HG02943 (cell line): ENCODE measurements around the gene BARHL1.

Experiments
- ATAC-seq: cut with Tn5 transposase; IDR thresholded peaks from one replicate; pipeline ENCODE4 v1.9.1; 2021; ENCODE audit warnings: mild to moderate bottlenecking, low read depth, moderate library complexity; ENCODE audit not compliant: unreplicated experiment

The BARHL1 gene

DNA sequence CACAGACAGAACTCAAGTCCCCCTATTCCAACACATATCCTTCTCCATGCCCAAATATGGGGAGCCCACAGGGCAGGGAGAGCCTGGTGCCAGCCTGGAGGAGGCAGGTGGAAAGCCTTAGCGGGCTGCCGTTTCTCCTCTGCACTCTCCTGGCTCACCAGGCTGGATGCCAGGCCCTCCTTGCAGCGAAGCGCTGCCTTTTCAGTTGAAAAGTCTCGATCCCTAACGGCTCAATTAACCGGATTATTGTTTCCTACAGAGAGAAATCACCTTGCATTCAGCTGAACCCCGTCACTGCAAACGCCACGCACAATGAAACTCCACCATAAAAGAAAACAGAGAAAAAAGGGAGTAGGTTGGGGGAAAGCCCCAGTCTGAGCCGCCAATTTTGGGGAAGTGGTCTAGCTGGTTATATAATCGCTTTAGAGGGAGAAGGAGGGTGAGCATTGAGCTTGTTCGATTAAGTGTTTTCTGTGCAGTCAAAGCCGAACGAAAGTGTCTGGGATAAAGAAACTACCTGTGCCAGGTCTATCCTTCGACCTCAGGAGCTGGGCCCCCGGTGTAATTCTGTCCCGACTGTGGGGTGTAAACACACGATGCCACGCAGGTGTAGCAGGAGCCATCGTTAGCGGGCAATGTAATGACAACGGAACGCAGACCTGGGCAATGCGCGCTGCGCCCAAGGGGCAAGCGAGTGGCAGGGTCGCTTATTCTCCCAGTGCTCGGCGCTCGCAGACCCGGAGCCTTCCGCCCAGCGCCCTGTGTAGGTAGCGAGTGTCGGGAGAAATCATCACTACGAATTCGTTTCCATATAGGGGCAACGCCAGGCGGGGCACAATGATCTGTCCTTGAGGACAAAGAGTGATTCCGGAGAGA, 3.8 kb downstream of the BARHL1 start:
- ATAC-seq = no peak

DNA sequence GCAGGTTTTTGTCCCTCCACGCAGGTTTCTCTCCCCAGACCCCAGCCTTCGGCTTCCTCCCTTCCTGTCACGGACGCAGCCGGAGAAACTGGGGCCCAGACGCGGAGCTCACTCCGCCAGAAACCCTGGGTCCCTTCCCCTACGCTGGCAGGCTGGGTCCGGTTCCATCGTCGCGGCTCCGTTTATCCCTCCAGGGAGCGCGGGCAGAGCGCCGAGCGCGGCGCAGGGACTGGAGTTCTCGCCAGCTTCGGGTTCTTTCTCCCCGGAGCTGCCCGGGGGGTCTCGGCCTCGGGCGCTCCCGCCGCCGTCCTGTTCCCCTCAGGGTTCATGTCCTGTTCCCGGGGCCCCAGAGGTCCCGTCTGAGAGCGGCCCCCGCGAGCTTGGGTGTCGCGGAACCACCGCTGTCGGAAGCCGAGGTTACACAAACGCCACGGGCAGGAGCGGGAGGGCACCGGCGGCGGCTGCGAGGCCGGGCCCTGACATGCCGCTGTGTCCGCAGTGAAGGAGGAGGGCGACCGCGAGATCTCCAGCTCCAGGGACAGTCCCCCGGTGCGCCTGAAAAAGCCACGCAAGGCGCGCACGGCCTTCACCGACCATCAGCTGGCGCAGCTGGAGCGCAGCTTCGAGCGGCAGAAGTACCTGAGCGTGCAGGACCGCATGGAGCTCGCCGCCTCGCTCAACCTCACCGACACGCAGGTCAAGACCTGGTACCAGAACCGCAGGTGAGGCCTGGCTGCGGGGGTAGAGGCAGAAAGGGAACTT, 4.6 kb downstream of the BARHL1 start:
- no peak for ATAC-seq

DNA sequence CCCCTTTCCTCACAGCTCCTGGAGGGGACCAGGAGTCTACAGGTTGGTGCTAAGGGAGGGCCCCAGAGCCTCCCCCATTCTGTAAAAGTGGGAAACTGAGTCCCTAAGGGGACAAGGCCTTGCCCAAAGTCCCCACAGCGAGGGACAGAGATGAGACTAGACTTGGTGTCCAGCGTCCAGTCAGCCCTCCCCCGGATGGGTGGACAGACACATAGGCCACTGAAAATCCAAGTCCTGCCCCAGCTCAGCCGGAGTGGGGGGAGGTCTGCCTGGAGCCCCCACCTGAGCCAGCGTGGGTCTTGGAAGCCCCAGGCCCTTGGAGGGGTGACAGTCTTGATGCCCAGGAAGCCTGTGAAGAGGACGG, 5.2 kb downstream of the BARHL1 start:
- ATAC-seq = no peak

DNA sequence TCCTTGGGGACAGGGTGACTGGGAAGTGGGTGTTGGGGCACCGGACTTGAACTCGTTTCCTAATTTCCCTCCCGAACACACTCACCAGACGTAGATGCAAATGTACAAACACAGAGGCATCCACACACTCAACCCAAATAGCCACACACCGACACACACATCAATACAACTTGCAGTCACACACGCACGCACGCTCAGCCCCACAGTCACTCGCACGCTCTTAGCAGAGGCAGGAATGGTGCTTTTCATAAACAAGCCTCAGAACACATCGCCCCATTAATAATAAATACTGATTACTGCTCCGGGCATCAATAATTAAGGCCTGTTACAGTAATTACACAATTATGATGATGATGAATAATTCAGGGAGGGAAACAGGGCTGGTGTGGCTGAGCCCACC, 5.7 kb downstream of the BARHL1 start:
- no peak for ATAC-seq

DNA sequence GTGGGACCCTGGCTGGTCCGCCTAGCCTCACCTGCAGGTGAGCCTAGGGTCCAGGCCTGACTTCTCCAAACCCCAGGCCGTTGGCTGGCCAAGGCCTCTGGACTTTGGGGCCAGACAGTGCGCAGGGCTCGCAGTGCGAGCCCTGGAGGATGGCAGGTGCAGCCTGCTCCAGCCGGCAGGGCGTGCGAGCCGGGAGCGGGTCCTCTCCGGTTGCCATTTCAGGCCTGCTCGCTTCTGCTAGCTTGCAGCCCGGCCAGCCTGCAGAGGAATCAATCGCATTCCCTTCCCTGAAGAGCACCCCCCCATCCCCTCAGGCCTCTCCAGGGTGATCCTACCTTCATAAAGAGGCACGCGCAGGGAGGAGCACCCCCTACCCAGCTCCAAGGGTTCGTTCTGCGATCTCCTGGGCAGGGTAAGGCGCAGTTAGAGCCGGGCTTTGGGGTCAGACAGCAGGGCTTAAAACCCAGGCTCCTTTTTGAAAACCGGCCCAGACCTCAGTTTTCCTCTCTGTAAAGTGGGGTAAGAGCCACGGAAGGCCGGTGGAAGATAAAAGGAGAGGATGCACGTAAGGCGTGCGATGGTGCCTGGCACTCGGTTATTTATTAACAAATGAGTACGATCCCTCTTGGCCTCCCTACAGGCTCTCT, 6.2 kb downstream of the BARHL1 start:
- no peak for ATAC-seq

DNA sequence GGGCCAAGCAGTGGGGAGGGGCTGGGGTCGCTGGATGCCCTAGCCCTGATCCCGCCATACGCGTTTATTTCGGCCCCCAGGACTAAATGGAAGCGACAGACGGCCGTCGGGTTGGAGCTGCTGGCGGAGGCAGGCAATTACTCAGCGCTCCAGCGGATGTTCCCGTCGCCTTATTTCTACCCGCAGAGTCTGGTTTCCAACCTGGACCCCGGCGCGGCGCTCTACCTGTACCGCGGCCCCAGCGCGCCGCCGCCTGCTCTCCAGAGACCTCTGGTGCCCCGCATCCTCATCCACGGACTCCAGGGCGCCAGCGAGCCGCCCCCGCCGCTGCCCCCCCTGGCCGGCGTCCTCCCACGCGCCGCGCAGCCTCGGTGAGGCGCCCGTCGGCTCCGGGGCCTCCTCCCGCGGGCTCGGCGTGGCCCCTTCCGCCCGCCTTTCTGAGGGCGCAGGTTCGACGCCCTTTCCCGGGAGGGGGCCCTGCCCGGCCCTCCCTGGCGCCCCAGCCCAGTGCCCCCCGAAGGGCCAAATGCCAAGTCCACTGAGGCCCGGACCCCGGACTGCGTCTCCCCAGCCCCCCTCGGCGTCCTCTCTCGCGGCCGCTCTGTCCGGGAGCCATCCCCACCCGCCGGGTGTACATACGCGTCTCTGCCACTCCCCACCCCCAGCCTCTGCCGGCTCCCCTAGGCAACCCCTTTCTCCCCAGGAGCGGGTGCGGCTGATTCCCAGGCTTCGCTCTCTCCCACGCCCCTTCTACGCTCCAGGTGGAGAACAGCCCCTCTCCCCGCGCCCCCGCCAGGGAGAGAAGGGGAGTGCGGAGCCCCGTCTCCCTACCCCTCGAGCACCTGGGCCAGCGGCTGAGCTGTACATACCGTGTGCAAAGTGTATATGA, 7.0 kb downstream of the BARHL1 start:
- no peak for ATAC-seq

DNA sequence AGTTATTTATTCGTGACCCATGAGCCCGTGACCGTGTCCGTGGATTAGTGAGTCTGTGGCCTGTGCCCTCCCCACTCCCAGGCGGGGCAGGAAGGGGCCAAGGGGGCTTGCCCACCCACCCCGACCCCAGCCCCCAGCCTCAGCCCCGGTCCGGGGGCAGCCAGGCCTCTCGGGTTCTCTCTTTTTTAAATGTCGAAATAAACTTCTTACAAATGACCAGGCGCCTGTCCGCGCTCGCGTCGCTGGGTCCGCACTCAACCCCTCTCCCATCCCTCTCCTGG, 7.6 kb downstream of the BARHL1 start:
- ATAC-seq = no peak

DNA sequence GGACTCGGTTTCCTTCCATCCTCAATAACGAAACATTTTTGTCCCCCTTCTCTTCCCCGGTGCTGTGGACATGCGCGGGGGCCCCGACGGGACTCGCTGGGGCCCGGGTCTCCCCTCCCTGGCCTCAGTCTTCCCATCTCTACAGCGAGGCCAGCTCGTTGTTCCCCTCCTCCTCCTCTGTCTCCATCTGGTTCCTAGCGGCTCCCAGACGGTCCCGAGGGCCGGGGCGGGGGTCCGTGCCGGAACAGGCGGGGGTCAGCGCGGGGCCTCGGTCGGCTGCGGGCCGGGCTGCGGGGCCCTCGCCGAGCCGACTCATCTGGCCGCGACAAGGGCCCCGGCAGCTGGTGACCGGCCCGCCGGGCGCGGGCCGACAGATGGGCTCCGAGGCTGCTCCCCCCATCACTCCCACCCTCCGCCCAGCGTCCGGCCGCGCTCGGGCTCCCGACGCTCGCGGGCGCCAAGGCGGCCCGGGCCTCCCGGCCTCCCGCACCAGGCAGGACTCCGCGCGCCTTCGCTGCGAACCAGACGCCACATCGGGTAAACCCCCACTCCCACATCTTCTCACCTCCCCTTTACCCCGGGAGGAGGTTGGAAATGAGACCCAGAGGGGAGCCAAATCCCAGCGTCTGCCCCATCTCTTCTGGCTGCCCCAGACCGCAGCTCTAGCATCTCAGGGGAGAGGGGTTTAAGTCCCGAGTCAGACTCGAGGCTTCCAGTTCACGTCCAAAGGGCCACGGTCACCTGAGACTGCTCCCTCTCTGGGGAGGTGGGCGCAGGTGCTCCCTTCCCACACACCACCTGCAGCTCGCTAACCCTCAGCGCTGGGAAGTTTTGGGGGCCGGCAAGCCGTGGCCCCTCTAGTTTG, 8.1 kb downstream of the BARHL1 start:
- no peak for ATAC-seq

DNA sequence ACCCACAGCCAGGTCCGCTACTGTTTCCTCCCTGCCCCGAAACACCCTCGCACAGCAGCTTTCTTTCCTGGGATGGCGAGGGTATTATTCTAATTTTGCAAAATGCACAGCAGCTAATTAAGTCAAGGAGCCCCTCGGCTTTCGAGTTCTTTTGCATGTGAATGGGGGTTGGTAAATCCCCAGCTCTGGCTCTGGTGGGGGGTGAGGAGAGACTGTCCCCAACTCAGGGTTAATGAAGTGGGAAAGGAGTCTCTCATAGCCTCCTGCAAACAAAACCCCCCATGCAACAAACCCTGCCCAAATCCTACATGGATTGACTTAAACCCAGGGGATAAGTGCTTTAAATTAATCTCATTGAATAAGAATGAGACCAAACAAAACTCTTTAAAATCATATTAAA, 8.8 kb downstream of the BARHL1 start:
- ATAC-seq = no peak

DNA sequence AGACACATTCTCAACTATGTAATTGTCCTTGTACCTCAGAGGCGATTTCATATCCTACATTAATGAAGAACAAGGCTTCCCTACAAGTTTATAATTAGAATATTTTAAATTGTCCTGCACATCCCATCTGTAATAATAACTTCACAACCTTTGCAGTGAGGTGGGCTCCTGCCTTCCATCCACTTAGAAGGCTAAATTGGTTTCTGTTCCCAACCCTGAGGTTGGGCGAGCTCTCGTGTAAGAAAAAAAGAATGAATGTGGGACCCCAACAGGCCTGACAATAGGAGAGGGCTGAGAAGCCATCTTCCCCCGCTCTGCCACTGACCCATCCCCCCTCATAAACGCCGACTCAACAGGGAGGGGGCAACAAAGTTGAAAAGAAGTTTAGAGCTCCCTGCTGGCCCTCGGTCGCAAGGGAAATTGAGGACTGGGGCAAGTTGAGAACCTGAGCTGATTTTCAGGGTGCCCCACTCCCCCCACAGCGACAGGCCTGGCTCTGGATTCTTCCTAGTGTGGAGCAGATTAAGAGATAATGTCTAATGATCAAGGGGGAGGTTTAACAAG, 9.4 kb downstream of the BARHL1 start:
- no peak for ATAC-seq

DNA sequence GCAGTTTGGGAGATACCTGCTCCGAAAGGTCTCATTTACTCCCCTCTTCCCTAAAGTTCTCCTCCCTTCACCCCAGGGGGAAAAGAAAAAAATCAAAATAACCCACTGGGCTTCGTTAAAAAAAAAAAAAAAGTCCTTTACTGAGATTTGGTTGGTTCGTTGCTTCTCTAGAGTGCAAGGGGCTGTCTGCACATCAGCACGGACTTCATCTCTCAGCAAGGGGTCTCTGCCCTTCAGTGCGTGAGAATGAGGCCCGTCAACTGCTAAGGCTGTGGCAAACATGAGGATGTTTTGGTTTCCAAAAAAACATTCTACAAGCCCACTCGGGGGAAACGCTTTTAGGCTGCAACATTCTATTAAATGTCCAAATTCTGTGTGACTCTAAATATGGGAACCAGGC, 10.0 kb downstream of the BARHL1 start:
- ATAC-seq = no peak

DNA sequence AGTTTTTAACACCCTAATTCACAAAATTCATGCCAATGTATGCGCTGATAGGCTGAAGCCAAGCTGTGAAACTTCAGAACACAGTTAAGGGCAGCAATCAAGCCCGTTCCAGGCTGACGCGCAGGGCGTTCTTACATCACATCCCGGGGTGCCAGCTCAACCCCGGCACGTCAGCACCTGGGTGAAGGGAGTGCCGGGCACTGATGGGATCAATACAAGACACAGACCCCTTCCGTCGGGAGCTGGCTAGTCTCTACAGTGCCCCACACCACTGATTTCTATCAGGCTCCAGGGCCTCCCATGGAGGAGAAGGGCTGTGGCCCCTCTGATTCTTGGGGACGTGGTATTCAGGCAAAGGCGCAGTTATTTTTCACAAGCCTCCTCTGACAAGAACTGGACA, 12.0 kb downstream of the BARHL1 start:
- no peak for ATAC-seq

DNA sequence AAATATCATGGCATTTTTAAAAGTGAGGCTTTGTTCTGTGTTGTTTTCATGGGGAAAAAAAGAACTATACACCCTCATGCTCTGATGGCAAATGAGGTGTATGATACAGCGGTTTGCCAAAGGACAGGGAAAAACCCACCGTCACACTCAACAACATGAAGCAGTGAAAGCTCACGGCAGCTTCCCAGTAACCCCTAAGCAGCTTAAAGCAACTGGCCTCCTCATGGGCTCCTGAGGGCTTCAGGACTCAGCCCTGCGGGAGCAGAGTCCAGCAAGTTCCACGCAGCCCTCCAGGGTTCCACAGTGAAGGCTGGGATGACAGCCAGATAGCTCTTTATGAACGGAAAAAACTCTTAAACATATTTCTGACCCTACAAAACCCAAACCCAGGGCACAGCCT, 12.9 kb downstream of the BARHL1 start:
- ATAC-seq = no peak

DNA sequence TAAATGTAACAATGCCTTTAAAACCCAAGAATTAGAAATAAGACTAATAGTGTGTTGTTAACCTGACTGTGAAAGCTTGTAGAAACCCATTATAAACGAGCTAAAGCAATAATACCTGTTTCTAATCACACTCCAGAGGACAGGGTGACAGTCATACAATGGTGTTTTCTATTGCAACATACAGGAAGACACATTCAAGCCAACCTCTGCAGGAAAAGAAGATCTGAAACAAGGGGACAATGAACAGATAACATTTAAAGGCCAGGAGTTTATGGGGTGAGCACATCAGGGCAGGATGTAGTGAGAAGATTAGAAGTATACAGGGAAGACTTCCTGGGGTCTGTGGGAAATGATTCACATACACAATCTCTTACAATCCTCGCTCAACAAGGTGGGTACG, 13.8 kb downstream of the BARHL1 start:
- ATAC-seq = no peak

DNA sequence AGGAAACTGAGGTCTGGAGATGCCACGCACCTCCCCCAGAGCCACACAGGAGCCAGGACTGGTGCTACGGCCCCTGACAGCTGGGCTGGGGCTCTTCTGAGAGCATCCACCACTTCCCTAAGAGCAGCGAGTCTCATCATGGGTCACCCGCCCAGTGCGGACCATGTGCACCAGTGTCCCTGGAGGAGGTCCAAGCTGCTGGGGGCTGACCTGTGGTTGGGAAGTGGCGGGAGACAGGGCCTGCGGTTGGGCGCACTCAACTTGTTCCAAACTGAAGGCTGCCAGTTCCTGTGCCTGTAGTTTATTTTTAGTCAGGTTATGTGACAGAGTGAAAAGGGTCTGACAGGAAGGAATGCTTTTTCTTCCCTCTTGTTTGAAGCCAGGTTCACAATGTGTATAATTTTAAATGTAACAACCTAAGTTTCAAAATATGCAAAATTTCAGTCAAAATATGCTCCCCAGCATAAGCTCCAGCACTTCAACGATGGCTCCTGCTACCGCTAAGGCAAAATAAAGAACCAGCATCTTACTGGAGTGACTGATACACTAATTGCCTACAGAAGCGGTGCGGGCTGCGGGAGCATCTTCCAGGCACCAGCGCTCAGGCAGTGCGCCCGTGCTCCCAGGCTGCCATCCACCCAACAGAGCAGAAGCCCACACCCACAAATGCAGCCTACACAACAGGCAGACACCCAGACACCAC, 14.8 kb downstream of the BARHL1 start:
- ATAC-seq = no peak

DNA sequence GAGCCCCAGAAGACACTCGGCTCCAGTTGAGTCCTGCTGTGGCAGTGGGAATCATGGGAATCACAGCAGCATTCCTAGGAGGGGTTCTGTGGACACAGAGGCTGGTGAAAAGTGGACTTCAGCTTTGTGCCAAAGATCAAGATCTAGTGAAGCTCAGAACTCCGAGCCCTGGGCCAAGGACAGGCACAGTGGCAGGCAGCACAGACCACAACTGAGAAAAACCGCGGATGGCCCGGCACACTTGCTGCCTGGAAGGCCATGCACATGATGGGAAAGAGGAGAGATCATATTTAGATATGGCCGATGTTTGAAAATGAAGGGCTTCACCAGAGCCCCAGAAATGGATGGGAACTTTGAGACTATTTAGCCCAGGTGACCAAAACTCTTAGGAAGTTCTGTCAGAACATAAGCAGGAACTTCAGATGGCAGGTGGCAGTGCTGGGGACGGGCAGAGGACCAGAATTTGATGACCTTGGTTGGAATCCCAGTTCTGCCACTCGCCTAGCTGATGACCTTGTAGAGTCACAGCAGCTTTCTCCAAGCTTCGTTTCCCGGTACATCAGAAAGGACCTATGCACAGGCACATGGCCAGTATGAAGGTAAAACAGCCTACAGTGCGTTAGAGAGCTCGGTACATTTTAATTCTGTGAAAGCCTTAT, 18.0 kb downstream of the BARHL1 start:
- no peak for ATAC-seq

DNA sequence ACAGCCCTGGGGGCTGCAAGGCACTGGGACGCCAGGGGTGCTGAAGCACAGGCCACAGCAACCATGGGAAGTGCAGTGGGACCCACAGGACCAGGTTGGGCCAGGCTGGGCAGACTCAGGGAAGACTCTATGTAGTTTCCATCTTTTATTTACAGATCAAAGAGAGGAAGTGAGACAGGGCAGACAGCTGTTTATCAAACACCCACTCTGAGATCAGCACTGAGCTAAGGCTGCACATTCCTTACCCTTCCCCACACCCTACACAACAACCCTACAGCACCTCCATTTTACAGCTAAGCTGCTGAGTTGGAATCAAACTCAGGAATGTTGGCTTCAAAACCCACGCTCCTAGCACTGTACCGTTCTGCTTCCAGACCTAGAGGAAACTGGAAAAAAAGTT, 19.8 kb downstream of the BARHL1 start:
- no peak for ATAC-seq

DNA sequence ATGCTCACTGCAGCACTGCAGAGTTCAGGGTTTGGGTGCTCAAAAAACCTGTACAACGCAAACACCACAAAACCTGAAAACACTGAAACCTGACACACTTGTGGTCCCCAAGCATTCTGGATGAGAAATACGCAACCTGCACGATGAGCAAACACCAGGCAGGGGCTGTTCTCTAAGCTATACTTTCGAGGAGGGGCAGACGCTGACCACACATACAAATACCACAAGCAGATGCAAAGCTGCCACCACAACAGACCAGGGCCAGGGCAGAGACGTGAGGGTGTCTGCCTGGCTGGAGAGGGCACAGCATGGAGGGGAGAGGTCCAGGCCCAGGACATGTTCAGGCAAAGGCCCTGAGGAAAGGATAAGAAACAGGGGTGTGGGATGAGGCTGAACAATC, 23.0 kb downstream of the BARHL1 start:
- ATAC-seq = no peak
